ENCODE measurements around the gene MYO1H.

- TF ChIP-seq RBBP5 (IDR thresholded peaks at IDR 0.05; ENCODE audit: borderline replicate concordance, low read depth, low read length) = no peak
- TF ChIP-seq SAP30 (IDR thresholded peaks at IDR 0.05; ENCODE audit: insufficient read depth, insufficient replicate concordance, low read length) = no peak
- TF ChIP-seq FOSL1 (IDR thresholded peaks at IDR 0.05; ENCODE audit: insufficient read depth, low read depth, low read length) = no peak
- TF ChIP-seq BRCA1 (IDR thresholded peaks at IDR 0.05; ENCODE audit: low read depth, low read length) = no peak
These were observed 132.1 kb downstream of the MYO1H start for GRCh38 chr12:109479761-109480160.
